GM19025 (cell line): ENCODE data around the gene MTRR.
A peak's percentile ranks its signal among the peaks of the same experiment; 100 is the strongest.

ENCODE experiments used
- ATAC-seq: cut with Tn5 transposase; IDR thresholded peaks from one replicate; pipeline ENCODE4 v1.9.1; 2021; ENCODE audit warnings: mild to moderate bottlenecking, low read depth, moderate library complexity; ENCODE audit not compliant: unreplicated experiment

Gene MTRR

DNA sequence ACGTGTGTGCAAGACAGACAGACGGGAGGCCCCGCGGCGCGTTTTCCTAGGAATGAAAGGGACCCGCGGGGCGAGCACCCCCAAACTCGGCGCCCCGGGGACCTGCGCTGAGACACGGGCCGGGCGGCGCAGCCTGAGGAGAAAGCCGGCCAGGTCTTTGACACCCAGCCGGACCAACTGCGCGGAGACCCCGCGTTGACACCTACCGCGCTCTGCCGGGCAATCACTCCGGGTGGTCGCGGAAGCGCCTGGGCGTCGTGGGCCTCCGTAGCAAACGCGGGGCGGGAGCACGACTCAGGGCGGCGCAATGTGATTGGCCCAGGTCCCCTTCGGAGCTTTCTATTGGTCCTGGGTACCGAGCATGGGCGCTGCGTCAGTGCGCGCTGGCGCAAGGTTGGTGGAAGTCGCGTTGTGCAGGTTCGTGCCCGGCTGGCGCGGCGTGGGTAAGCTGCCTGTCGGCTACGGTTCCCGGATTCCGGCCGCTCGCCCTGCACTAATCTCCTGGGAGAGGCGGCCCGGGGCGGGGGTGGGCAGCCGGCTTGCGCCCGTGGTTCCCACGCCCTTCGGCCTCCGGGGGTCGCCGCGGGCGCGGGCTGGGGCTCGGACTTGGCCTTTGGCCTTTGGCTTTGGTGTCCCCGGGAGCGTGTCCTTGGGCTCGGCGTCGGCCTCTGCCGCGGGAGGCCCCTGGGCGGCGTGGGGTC is at the start of gene MTRR, which contains the start of gene FASTKD3:
Gene MTRR (plus strand): TSS at position 376 of the 701 bp plus-strand sequence. CDS start 1,647 bp downstream, outside the sequence.
Gene FASTKD3 (minus strand): TSS at position 259 of the 701 bp plus-strand sequence. CDS start 948 bp downstream, outside the sequence.
- peak; percentile 98 for ATAC-seq

GRCh38 chr5:7822449-7822848 is 46.5 kb upstream of the MTRR start:
- no peak for ATAC-seq

DNA sequence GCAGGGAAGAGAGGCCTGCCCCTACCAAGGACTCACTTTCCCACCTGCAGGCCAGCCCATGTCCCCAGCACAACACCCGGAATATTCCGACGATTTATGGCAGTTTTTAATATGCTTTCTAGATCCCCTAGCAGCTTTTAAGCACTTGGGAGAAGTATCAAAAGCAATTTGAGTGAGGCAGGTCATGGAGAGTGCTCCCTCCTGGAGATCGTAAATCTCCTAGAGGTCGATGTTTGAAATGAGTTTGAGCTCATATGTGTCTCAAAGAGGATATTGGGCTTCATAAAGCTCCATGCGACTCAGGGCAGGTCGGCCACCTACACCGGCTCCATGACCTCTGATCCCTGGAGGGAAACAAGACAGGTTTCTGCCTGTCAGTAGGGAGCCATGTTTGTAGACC is 45.4 kb upstream of the MTRR start:
- ATAC-seq: no peak

GRCh38 chr5:7824995-7825394 is 44.0 kb upstream of the MTRR start:
- no peak for ATAC-seq

DNA sequence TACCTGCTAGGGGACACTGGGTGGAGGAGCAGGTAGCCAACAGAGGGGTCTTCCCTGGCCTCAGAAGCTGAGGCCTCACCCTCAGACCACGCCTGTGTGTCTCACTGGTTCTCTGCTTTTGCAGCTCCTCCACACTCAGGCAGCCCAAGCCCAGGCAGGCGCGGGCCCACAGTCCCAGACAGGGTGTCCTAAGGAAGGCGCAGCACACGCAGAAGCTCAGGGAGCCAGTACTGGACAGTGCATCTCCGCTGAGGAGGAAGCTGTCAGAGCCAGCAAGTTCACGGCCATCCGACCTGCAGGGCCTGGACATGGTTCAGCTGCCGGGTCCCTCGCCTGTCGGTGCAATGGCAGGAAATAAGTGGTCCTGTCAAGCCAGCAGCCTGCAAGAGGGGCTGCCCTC is 43.3 kb upstream of the MTRR start:
- no peak for ATAC-seq

GRCh38 chr5:7827610-7828009 is 41.3 kb upstream of the MTRR start:
- ATAC-seq: no peak

DNA sequence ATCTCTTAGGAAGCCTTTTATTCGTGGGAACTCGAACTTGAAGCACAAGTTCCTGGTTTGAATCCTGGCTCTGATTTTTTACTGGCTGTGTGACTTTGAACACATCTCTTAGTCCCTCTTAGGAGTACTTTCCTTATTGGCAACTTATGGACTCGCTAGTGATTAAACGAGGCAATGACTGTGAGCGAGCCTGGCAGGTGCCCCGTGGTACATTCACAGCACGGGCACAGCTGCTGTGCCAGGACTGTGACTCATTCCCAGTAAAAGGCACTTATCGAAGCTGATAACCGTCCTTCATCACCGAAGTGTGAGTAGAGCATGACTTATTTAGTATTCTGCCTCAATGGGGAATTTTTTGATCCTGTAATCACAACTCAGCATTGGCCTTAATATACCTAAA is 40.7 kb upstream of the MTRR start:
- no peak for ATAC-seq

GRCh38 chr5:7834982-7835381 is 34.0 kb upstream of the MTRR start:
- ATAC-seq: no peak

DNA sequence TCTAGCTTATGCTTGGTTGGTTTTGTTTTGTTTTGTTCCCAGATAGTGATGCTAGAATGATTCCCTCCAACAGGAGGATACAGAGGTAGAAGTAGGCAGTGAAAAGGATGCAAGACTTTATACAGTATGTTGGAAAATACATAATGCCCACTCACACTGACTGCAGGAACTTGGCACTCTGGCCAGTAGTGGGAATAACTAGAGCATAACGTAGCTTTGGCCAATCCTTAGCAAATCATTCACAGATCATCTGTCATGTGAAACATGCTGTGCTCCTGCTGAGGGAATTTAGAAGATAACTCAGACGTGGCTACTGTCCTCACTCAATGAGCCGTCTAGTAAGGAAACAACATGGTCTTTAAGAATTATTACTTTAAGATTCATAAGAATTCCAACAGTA is 31.5 kb upstream of the MTRR start:
- ATAC-seq: no peak

DNA sequence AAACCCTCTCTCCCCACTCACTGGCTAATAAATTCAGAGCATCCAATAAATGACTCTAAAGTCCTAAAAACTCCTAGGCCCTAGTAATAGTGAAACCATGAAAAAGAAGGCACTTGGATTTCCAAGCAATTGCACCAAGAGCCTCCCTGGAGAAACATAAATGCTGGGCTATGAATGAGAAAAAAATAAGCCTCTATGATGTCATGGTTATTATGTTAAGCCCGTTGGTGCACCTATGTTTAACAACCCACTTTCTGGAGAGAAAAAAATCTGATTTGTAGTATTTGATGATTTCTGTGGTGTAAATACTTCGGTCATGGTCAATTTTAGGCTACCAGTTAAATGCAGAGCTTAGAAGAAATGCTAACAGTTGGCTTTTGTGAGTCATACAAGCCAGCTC is 26.4 kb upstream of the MTRR start:
- ATAC-seq: no peak

GRCh38 chr5:7844901-7845300 is 24.0 kb upstream of the MTRR start:
- ATAC-seq: no peak

GRCh38 chr5:7845557-7845956 is 23.4 kb upstream of the MTRR start:
- ATAC-seq: no peak

- no peak for ATAC-seq
These were observed 22.6 kb upstream of the MTRR start for GRCh38 chr5:7846327-7846726.

DNA sequence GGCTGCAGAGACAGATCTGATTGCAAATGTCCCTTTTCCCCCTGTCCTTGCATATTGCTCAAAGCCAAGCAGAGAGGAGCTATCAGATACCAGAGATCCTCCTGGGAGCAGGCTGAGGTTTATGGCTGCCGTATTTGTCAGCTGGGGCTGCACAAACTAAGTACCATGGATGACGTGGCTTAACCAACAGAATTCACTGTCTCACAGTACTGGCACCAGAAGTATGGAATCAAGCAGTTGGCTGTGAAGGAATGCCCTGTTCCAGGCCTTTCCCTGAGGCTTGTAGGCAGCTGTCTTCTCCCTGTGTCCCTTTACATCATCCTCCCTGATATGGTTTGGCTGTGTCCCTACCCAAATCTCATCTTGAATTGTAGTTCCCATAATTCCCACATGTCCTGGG is 20.7 kb upstream of the MTRR start:
- no peak for ATAC-seq

DNA sequence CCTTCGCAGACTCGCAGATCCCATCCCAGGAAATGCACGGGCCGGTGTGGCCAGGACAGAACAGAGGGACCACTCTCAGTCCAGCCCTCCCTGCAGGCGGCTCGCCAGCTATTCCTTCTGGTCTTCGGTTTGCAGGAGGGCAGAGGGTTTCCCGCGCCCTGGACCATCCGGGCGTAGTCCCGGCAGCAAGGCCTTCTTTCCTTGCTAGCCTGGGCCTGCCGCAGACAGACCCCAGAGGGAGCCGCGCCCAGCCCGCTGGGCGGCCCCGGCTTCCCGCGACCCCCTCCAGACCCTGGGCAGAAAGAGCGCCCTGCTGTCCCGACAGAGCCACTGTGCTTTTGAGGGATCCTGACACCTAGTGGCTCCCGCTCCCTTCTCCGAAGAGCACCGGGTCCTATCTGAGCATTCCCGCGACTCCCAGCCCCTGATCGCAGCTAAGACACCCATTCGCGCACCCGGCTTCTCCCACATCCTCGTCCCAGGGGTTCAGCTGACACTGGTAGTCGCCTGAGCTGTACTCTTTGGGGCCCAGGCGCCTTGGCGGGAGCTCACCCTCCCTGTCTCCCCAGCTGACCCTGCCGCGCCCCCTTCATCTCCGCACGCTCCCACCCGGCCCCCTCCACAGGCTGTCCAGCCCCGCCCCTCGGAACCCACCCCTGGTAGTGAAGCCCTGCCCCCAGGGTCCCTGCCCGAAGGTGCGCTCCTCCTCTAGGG is 19.1 kb upstream of the MTRR start:
- ATAC-seq: no peak

GRCh38 chr5:7850395-7851239 is 18.3 kb upstream of the MTRR start, which contains the start of gene CFAP90:
Gene CFAP90 (minus strand): TSS chr5:7851133. CDS start chr5:7851021, 112 bp downstream.
- no peak for ATAC-seq

DNA sequence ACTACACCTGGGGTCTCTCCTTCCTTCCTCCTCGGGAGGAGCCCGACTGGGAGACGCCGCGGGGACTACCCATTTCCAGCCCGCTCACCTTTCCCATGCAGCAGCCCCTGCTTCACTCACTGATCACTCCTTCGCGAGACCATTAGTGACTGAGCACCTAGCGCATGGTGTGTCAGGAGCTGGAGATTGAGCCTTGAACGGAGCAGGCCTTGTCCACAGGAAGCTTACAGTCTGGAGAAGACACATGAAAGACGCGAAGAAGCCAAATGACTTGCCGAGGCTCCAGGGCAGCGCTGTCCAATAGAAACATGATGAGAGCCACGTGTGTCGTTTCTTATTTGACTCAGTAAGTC is 17.7 kb upstream of the MTRR start:
- no peak for ATAC-seq

- ATAC-seq: no peak
These were observed 17.2 kb upstream of the MTRR start for GRCh38 chr5:7851617-7852289.

DNA sequence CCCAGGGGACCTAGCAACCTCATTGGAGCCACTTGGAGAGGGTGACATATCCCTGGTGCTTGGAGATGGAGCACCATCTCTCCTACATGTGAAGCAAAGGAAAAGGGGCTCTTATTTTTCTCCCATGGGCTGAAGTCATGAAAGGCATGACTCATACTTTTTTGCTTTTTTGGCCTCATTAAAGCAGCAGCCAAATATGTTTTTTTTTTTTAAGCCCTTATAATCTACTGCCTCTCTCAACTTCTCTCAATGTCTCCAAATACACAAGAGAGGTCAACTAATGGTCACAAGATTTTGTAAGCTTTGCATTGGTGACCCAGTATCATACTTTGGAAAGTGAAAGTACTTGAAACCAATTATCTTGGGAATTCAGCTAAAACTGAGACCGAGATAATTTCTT is 16.4 kb upstream of the MTRR start:
- no peak for ATAC-seq

- ATAC-seq: no peak
These were observed 16.0 kb upstream of the MTRR start for GRCh38 chr5:7852988-7853387.

- no peak for ATAC-seq
These were observed 13.3 kb upstream of the MTRR start for GRCh38 chr5:7855611-7856010.
